H1 (cell line): Measurements from ENCODE around the gene ANXA6. TPM values are rescaled to one million over a fixed set of nuclear protein-coding genes. Genes with fewer than 3 reads are reported as not detected.

Source experiments
- CHD1 ChIP-seq: IDR thresholded peaks from 2 replicates; pipeline ENCODE4 v1.6.1; 2012; ENCODE audit warnings: low read depth, low read length, improper control_type of control experiment
- NANOG ChIP-seq: IDR thresholded peaks from 2 replicates; pipeline ENCODE4 v1.6.1; 2011; ENCODE audit warnings: low read length, low read depth, mild to moderate bottlenecking, inconsistent platforms; ENCODE audit not compliant: insufficient read depth, poor library complexity, severe bottlenecking
- NRF1 ChIP-seq: IDR thresholded peaks from 2 replicates; pipeline ENCODE4 v1.6.1; 2011; ENCODE audit warnings: mild to moderate bottlenecking, low read depth, low read length, improper control_type of control experiment
- RAD21 ChIP-seq, 2 experiments: IDR thresholded peaks in 1 of 2; conservative IDR thresholded peaks in 1 of 2; 2 replicates each; pipeline ENCODE4 v1.6.1; 2011; ENCODE audit warnings: low read depth in 2 of 2, low read length in 2 of 2, improper control_type of control experiment in 1 of 2, inconsistent platforms in 1 of 2, mild to moderate bottlenecking in 1 of 2, moderate library complexity in 1 of 2
- SAP30 ChIP-seq: fragments of 300-600 bp; sonication (generic); IDR thresholded peaks from 2 replicates; pipeline ENCODE4 v1.7.1; 2012; ENCODE audit warnings: low read length, moderate library complexity, mild to moderate bottlenecking, inconsistent platforms; ENCODE audit not compliant: insufficient read depth, insufficient replicate concordance
- SRF ChIP-seq: IDR thresholded peaks from 2 replicates; pipeline ENCODE4 v1.6.1; 2011; ENCODE audit warnings: mild to moderate bottlenecking, low read depth, low read length, moderate library complexity
- TAF1 ChIP-seq: IDR thresholded peaks from 2 replicates; pipeline ENCODE4 v1.6.1; 2011; ENCODE audit warnings: mild to moderate bottlenecking, low read depth, low read length
- ZNF274 ChIP-seq: IDR thresholded peaks from 2 replicates; pipeline ENCODE4 v1.7.0; 2012; ENCODE audit warnings: low read length, borderline replicate concordance; ENCODE audit errors: extremely low read depth
- polyA plus RNA-seq, 7 experiments: library from polyadenylated mRNA; depleted of rRNA in 3 of 7; stranded (reverse) in 5 of 7; unstranded in 2 of 7; fragments of >200 nt in 5 of 7; fragments of 200-250 nt in 2 of 7; gene quantifications; 1 replicate in 5 of 7; 2 replicates in 1 of 7; 4 replicates in 1 of 7; pipeline versions ENCODE4 v1.2.1 to v1.2.3, GENCODE V29; 2011 to 2013; ENCODE audit warnings: missing spikeins in 2 of 7, mixed read lengths in 2 of 7
- total RNA-seq: library from RNA; stranded (reverse); fragmentation: NEBNext Ultra II Directional; extraction: Animal tissue kit (Norgen Biotek cat#: 25700); gene quantifications from 2 replicates; pipeline ENCODE4 v1.2.1, GENCODE V29; 2021
- TF ChIP-seq, protein P1 (sequence below): IDR thresholded peaks from 2 replicates; pipeline ENCODE4 v1.6.1; 2011; ENCODE audit warnings: low read depth, mild to moderate bottlenecking, low read length; ENCODE audit not compliant: insufficient read depth

ANXA6 gene
- total and polyA plus RNA-seq, 2 of the 8 experiments (the other 6 are each of a cell fraction or from before 2014, with no cell fraction given), result 61.3 to 78.6 TPM

DNA sequence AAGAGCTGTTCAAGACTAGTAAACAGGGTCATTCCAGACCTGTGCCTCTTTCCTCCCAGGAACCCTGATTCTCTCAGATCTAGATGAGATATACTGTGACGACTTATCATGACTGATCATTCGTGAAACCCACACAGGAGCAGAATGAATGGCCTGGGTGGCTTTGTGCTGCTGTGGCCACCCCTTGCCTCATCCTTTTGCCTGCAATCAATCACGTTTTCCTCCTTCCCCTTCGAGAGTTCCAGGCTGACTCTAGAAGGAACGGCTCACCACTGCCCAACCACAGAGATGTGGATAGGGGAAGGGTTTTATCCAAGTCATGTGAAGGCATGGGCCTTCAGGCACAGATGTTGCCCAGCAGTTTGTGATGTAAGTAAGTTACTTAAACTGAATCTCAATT is 5.8 kb downstream of the ANXA6 start (continued):
- TF ChIP-seq ZNF274 (no peak), NRF1 (no peak), SAP30 (no peak), RAD21 (IDR thresholded peaks at IDR 0.05 in 1 of 2, conservative IDR thresholded peaks at IDR 0.05 in 1 of 2; ENCODE audit: low read depth in 2 of 2, low read length in 2 of 2) (no peak), CHD1 (no peak), SRF (no peak), TAF1 (no peak), NANOG (no peak)
- TF ChIP-seq, protein P1, sequence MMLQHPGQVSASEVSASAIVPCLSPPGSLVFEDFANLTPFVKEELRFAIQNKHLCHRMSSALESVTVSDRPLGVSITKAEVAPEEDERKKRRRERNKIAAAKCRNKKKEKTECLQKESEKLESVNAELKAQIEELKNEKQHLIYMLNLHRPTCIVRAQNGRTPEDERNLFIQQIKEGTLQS, result no peak
- TF ChIP-seq, all 59 proteins: peak for 0
